Fibroblast of lung (primary cell): ENCODE results near the gene NEK7.

ENCODE experiments used
- CTCF ChIP-seq, 2 donors: IDR thresholded peaks in 1 of 2; conservative IDR thresholded peaks in 1 of 2; 1 replicate in 1 of 2; 2 replicates in 1 of 2; pipeline ENCODE4 v1.5.1; 2011 to 2012; ENCODE audit warnings: low read length in 2 of 2, control low read depth in 1 of 2, inconsistent platforms in 1 of 2, low read depth in 1 of 2, mild to moderate bottlenecking in 1 of 2
- EZH2 ChIP-seq: IDR thresholded peaks from 2 replicates; pipeline ENCODE4 v1.5.1; 2012; ENCODE audit warnings: low read length, control low read depth, mild to moderate bottlenecking; ENCODE audit errors: missing control alignments

- no peak for TF ChIP-seq CTCF (conservative IDR thresholded peaks at IDR 0.05 in 1 of 2, IDR thresholded peaks at IDR 0.05 in 1 of 2; ENCODE audit: low read depth in 1 of 2, low read length in 2 of 2)
- no peak for TF ChIP-seq EZH2
These were observed 119.4 kb downstream of the NEK7 start for GRCh38 chr1:198276241-198276640.
